ENCODE data around the gene TSPAN16. TPM values are rescaled to one million over a fixed set of nuclear protein-coding genes. Genes with fewer than 3 reads are reported as not detected.
"Not testable (repeated sequence)": the region's sequence is repeated elsewhere in the genome, so short reads cannot be mapped to it uniquely, and the experiment has no call there.

TSPAN16 gene
- total RNA-seq, 1 donor from 2014 or later, result not detected

GRCh38 chr19:11332822-11333221, 36.9 kb downstream of the TSPAN16 start:
- no peaks in the 10 kb centered on the region for H3K4me1 ChIP-seq (ENCODE audit: insufficient read depth, low read length)
- no peaks in the 10 kb centered on the region for H3K27me3 ChIP-seq (ENCODE audit: insufficient read depth, low read length)
- no peak for TF ChIP-seq CTCF (IDR thresholded peaks at IDR 0.05; ENCODE audit: insufficient read depth, low read depth, low read length)
- TF ChIP-seq EZH2 (IDR thresholded peaks at IDR 0.05; ENCODE audit: insufficient read depth, low read length), result no peak
- FAIRE-seq (no peak), DNase-seq (ENCODE audit: low read depth) (no peak)
- no peak overlapping the region for H2AFZ ChIP-seq (ENCODE audit: low read depth, low read length)
- no peaks in the 10 kb centered on the region for H3K27me3 Mint-ChIP-seq (ENCODE audit: low read depth, unreplicated experiment)
- H3K79me2 ChIP-seq (ENCODE audit: insufficient read depth, low read length), result no peaks in the 10 kb centered on the region
- peaks cover 16% of the 10 kb centered on the region for H3K36me3 Mint-ChIP-seq (ENCODE audit: low read depth, unreplicated experiment)
- no peaks in the 10 kb centered on the region for H3K36me3 ChIP-seq (ENCODE audit: insufficient read depth, low read length)
- H3K9ac ChIP-seq (ENCODE audit: low read length), result no peak overlapping the region
- peaks cover 4% of the 10 kb centered on the region for H3K9me3 Mint-ChIP-seq (ENCODE audit: unreplicated experiment)
- no peaks in the 10 kb centered on the region for H4K20me1 ChIP-seq (ENCODE audit: insufficient read depth, low read length)
- no peak overlapping the region for H3K27ac ChIP-seq (ENCODE audit: low read depth, low read length)
- no peaks in the 10 kb centered on the region for H3K4me1 Mint-ChIP-seq (ENCODE audit: low read depth, unreplicated experiment)
- no peak overlapping the region for H3K4me2 ChIP-seq (ENCODE audit: low read length)
- H3K4me3 Mint-ChIP-seq (ENCODE audit: unreplicated experiment), result no peak overlapping the region
- no peak overlapping the region for H3K27ac Mint-ChIP-seq (ENCODE audit: unreplicated experiment)
- H3K9me3 ChIP-seq (ENCODE audit: insufficient read depth, low read depth, low read length), result no peaks in the 10 kb centered on the region
- H3K4me3 ChIP-seq (ENCODE audit: insufficient read depth, low read depth, low read length), result no peak overlapping the region

GRCh38 chr19:11333838-11334237, 37.9 kb downstream of the TSPAN16 start:
- H3K4me2 ChIP-seq (ENCODE audit: low read length); H3K27ac Mint-ChIP-seq (ENCODE audit: unreplicated experiment); H3K27me3 ChIP-seq (ENCODE audit: insufficient read depth, low read length); H3K4me1 ChIP-seq (ENCODE audit: insufficient read depth, low read length); H3K9me3 Mint-ChIP-seq (ENCODE audit: unreplicated experiment); DNase-seq (ENCODE audit: low read depth); H2AFZ ChIP-seq (ENCODE audit: low read depth, low read length); H3K27ac ChIP-seq (ENCODE audit: low read depth, low read length); H3K4me3 Mint-ChIP-seq (ENCODE audit: unreplicated experiment); H3K4me3 ChIP-seq (ENCODE audit: insufficient read depth, low read depth, low read length); H3K27me3 Mint-ChIP-seq (ENCODE audit: low read depth, unreplicated experiment); H3K36me3 ChIP-seq (ENCODE audit: insufficient read depth, low read length); H3K9me3 ChIP-seq (ENCODE audit: insufficient read depth, low read depth, low read length); H4K20me1 ChIP-seq (ENCODE audit: insufficient read depth, low read length); H3K9ac ChIP-seq (ENCODE audit: low read length); FAIRE-seq; H3K79me2 ChIP-seq (ENCODE audit: insufficient read depth, low read length); H3K4me1 Mint-ChIP-seq (ENCODE audit: low read depth, unreplicated experiment): not testable (repeated sequence)
- H3K36me3 Mint-ChIP-seq (ENCODE audit: low read depth, unreplicated experiment), result peaks cover 16% of the 10 kb centered on the region

GRCh38 chr19:11335449-11336146, 39.6 kb downstream of the TSPAN16 start:
- Mint-ChIP-seq H3K27me3 (ENCODE audit: low read depth, unreplicated experiment) (no peaks in the 10 kb centered on the region), H3K4me1 (ENCODE audit: low read depth, unreplicated experiment) (peaks cover 4% of the 10 kb centered on the region), H3K36me3 (ENCODE audit: low read depth, unreplicated experiment) (peaks cover 16% of the 10 kb centered on the region), H3K9me3 (ENCODE audit: unreplicated experiment) (peaks cover 4% of the 10 kb centered on the region), H3K4me3 (ENCODE audit: unreplicated experiment) (no peak overlapping the region), H3K27ac (ENCODE audit: unreplicated experiment) (no peak overlapping the region)
- Histone ChIP-seq H3K36me3 (ENCODE audit: insufficient read depth, low read length) (no peaks in the 10 kb centered on the region), H3K4me2 (ENCODE audit: low read length) (no peak overlapping the region), H3K9ac (ENCODE audit: low read length) (no peak overlapping the region), H3K9me3 (ENCODE audit: insufficient read depth, low read depth, low read length) (no peaks in the 10 kb centered on the region), H3K79me2 (ENCODE audit: insufficient read depth, low read length) (no peaks in the 10 kb centered on the region), H4K20me1 (ENCODE audit: insufficient read depth, low read length) (no peaks in the 10 kb centered on the region), H3K27ac (ENCODE audit: low read depth, low read length) (no peak overlapping the region), H3K4me1 (ENCODE audit: insufficient read depth, low read length) (peaks cover 5% of the 10 kb centered on the region), H2AFZ (ENCODE audit: low read depth, low read length) (no peak overlapping the region), H3K27me3 (ENCODE audit: insufficient read depth, low read length) (no peaks in the 10 kb centered on the region), H3K4me3 (ENCODE audit: insufficient read depth, low read depth, low read length) (no peak overlapping the region)
- FAIRE-seq (no peak), DNase-seq (ENCODE audit: low read depth) (no peak)
- TF ChIP-seq EZH2 (IDR thresholded peaks at IDR 0.05; ENCODE audit: insufficient read depth, low read length), result no peak
- no peak for TF ChIP-seq CTCF (IDR thresholded peaks at IDR 0.05; ENCODE audit: insufficient read depth, low read depth, low read length)
